K562 (cell line): ENCODE data around the gene GIGYF1. TPM values are rescaled to one million over a fixed set of nuclear protein-coding genes. Genes with fewer than 3 reads are reported as not detected.

ENCODE experiments used
- ATAC-seq: fragments of 200-7000 bp; cut with Tn5 transposase; 3 replicates; pipeline ENCODE4 v1.9.1; 2020; ENCODE audit warnings: moderate library complexity
- BruUV-seq: library from RNA; stranded (reverse); fragments of 400-500 nt; replicated peaks from 2 replicates; lab custom pipeline; 2021; lab: Mats Ljungman, UMichigan
- CTCF ChIA-PET: fragments of 300-600 bp; formaldehyde crosslinking; extraction: SDS; loops from one replicate; lab custom pipeline; 2021; ENCODE audit warnings: low intra/inter-chr PET ratio; lab: Yijun Ruan, JAX
- POLR2A ChIA-PET: fragments of 300-600, 350-650 bp; sonication (Branson Sonifier 250); formaldehyde crosslinking; extraction: SDS; loops from one replicate; lab custom pipeline; 2021; ENCODE audit warnings: antibody characterized with exemption, inconsistent platforms; lab: Yijun Ruan, JAX
- DNase-seq, 4 experiments: peaks; one replicate each; pipeline versions ENCODE4 v3.0.0 to v3.0.0-alpha.2; 2011 to 2018; ENCODE audit warnings: low spot score in 3 of 4, mixed read lengths in 3 of 4; ENCODE audit errors: extremely low read depth in 1 of 4
- FAIRE-seq: peaks from 2 replicates; lab custom pipeline; 2011; peaks lifted over from hg19 to GRCh38; lab: Jason Lieb, UNC
- H2AFZ ChIP-seq: 2 replicates; pipeline ENCODE4 v1.6.0; 2011; ENCODE audit warnings: low read depth, low read length, control low read depth, inconsistent platforms
- H3K27ac ChIP-seq: fragments of 200-600 bp; 3 replicates; pipeline ENCODE4 v1.8.0; 2011; ENCODE audit warnings: low read depth, mild to moderate bottlenecking, control low read depth, inconsistent platforms, low read length, moderate library complexity, mixed read lengths; ENCODE audit errors: extremely low read depth
- H3K27me3 ChIP-seq, 2 experiments: fragments of 300-600 bp in 1 of 2; 2 replicates in 1 of 2; 3 replicates in 1 of 2; pipeline versions ENCODE4 v1.6.0 to v1.8.0; 2011; ENCODE audit warnings: inconsistent platforms in 2 of 2, low read length in 2 of 2, mild to moderate bottlenecking in 1 of 2, mixed read lengths in 1 of 2, moderate library complexity in 1 of 2; ENCODE audit not compliant: control insufficient read depth in 2 of 2, insufficient read depth in 2 of 2
- H3K36me3 ChIP-seq: fragments of 300-600 bp; 3 replicates; pipeline ENCODE4 v1.8.0; 2011; ENCODE audit warnings: mild to moderate bottlenecking, low read length, inconsistent platforms; ENCODE audit not compliant: control insufficient read depth, insufficient read depth
- H3K4me1 ChIP-seq, 2 experiments: fragments of 200-600 bp in 1 of 2; replicated peaks in 1 of 2; 2 replicates in 1 of 2; 3 replicates in 1 of 2; pipeline versions ENCODE4 v1.5.1 to v1.8.0; 2011; ENCODE audit warnings: inconsistent platforms in 2 of 2, low read length in 2 of 2, mild to moderate bottlenecking in 1 of 2, mixed read lengths in 1 of 2, moderate library complexity in 1 of 2; ENCODE audit not compliant: control insufficient read depth in 2 of 2, insufficient read depth in 2 of 2
- H3K4me2 ChIP-seq: 2 replicates; pipeline ENCODE4 v1.6.1; 2011; ENCODE audit warnings: low read length, control low read depth, inconsistent platforms, mixed read lengths; ENCODE audit not compliant: insufficient read depth
- H3K4me3 ChIP-seq: fragments of 200-600 bp; sonication (generic), shearing (Covaris generic); 2 replicates; pipeline ENCODE4 v1.5.1; 2016; ENCODE audit warnings: control low read depth, inconsistent platforms
- H3K79me2 ChIP-seq: fragments of 200-600 bp; 3 replicates; pipeline ENCODE4 v1.8.0; 2011; ENCODE audit warnings: low read length, inconsistent platforms; ENCODE audit not compliant: control insufficient read depth, insufficient read depth
- H3K9ac ChIP-seq, 2 experiments: 2 replicates each; pipeline versions ENCODE4 v1.6.0 to v1.6.1; 2011; ENCODE audit warnings: low read depth in 2 of 2, low read length in 2 of 2, control low read depth in 1 of 2, inconsistent platforms in 1 of 2, mild to moderate bottlenecking in 1 of 2, mixed read lengths in 1 of 2; ENCODE audit not compliant: insufficient read depth in 1 of 2
- H3K9me1 ChIP-seq: one replicate; pipeline ENCODE4 v1.6.0; 2011; ENCODE audit warnings: inconsistent platforms, mild to moderate bottlenecking, low read length, moderate library complexity; ENCODE audit not compliant: control insufficient read depth, insufficient read depth
- H3K9me3 ChIP-seq: replicated peaks from 2 replicates; pipeline ENCODE4 v1.5.1; 2011; ENCODE audit warnings: low read depth, low read length, inconsistent platforms; ENCODE audit not compliant: control insufficient read depth, insufficient read depth
- H4K20me1 ChIP-seq: replicated peaks from 2 replicates; pipeline ENCODE4 v1.6.1; 2011; ENCODE audit warnings: low read length, inconsistent platforms, mixed read lengths; ENCODE audit not compliant: control insufficient read depth, insufficient read depth
- DMBX1 ChIP-seq: fragments of 250-450 bp; sonication (Bioruptor Pico); IDR thresholded peaks from 2 replicates; pipeline ENCODE4 v1.8.0; 2022; ENCODE audit warnings: inconsistent platforms, mild to moderate bottlenecking, moderate library complexity, borderline replicate concordance
- KLF13 ChIP-seq: fragments of 450-650 bp; IDR thresholded peaks from 2 replicates; pipeline ENCODE4 v1.6.1; 2016; ENCODE audit warnings: missing genetic modification characterization, low read depth, mild to moderate bottlenecking, missing compliant biosample characterization, moderate library complexity, borderline replicate concordance
- MYNN ChIP-seq, 2 experiments: sonication (generic); formaldehyde crosslinking in 1 of 2; IDR thresholded peaks; 2 replicates each; pipeline versions ENCODE4 v1.5.0 to v1.6.1; 2016 to 2020; ENCODE audit warnings: antibody characterized with exemption in 1 of 2, missing genetic modification reagents in 1 of 2
- POLR2AphosphoS5 ChIP-seq: IDR thresholded peaks from 2 replicates; pipeline ENCODE4 v1.6.1; 2011; ENCODE audit warnings: mild to moderate bottlenecking, low read depth, low read length, moderate library complexity; ENCODE audit not compliant: control insufficient read depth, insufficient read depth
- POLR2B ChIP-seq: fragments of 450-650 bp; IDR thresholded peaks from 2 replicates; pipeline ENCODE4 v1.6.1; 2018; ENCODE audit warnings: low read depth; ENCODE audit not compliant: partially characterized antibody
- RBM22 ChIP-seq: fragments of 200-400 bp; formaldehyde crosslinking; IDR thresholded peaks from 2 replicates; pipeline ENCODE4 v1.6.1; 2018; ENCODE audit warnings: low read length, low read depth; ENCODE audit not compliant: poor library complexity, severe bottlenecking
- RBM39 ChIP-seq: fragments of 200-400 bp; formaldehyde crosslinking; optimal IDR thresholded peaks from 2 replicates; pipeline ENCODE3; 2018; ENCODE audit warnings: low read depth, low read length
- SIRT6 ChIP-seq: IDR thresholded peaks from one replicate; pipeline ENCODE4 v1.6.1; 2012; ENCODE audit warnings: low read depth, mild to moderate bottlenecking, control low read depth, inconsistent platforms, low read length, moderate library complexity
- VEZF1 ChIP-seq: fragments of 200-800 bp; sonication (Bioruptor generic); IDR thresholded peaks from 2 replicates; pipeline ENCODE4 v1.6.1; 2017; ENCODE audit warnings: missing genetic modification characterization, missing compliant biosample characterization
- ZNF143 ChIP-seq: sonication (generic); formaldehyde crosslinking; IDR thresholded peaks from 2 replicates; pipeline ENCODE4 v1.9.0; 2022; ENCODE audit warnings: mild to moderate bottlenecking, missing genetic modification reagents
- ZNF384 ChIP-seq: IDR thresholded peaks from 2 replicates; pipeline ENCODE4 v1.6.1; 2012; ENCODE audit warnings: low read depth, low read length, improper control_type of control experiment
- ZNF518B ChIP-seq: fragments of 250-450 bp; sonication (Bioruptor Pico); IDR thresholded peaks from 2 replicates; pipeline ENCODE4 v1.5.0; 2021; ENCODE audit warnings: mild to moderate bottlenecking, moderate library complexity
- WGBS: fragments of 100-300 bp; shearing (Covaris generic); methylation state at CpG from one replicate; pipeline ENCODE4 v1.1.6; 2016; ENCODE audit warnings: low coverage, mixed read lengths; ENCODE audit not compliant: insufficient coverage; ENCODE audit errors: missing lambda C conversion rate; 5-methylcytosine and 5-hydroxymethylcytosine counted together
- in situ Hi-C: fragments of 300-500 bp; cut with MboI; formaldehyde crosslinking; loops from 4 replicates; pipeline ENCODE4 v1.15.0; 2018; ENCODE audit warnings: inconsistent platforms, mixed read lengths
- intact Hi-C: fragments of 100-400 bp; cut with micrococcal nuclease; formaldehyde crosslinking; loops from 2 replicates; pipeline ENCODE4 v1.14.2; 2022
- polyA plus RNA-seq, 8 experiments: library from polyadenylated mRNA; depleted of rRNA in 4 of 8; stranded (reverse) in 5 of 8; unstranded in 3 of 8; fragments of >200 nt; fragmentation: Nextera tagmentation in 2 of 8; fragmentation: Illumina TruSeq in 1 of 8; extraction: Ambion mirVana in 2 of 8; extraction: Trizol in 1 of 8; gene quantifications; 2 replicates each; pipeline versions ENCODE4 v1.2.1 to v1.2.3, GENCODE V29; 2011 to 2014; ENCODE audit warnings: inconsistent platforms in 1 of 8, missing spikeins in 1 of 8
- total RNA-seq, 7 experiments: library from RNA; depleted of rRNA in 6 of 7; stranded (reverse); fragments of >200 nt in 6 of 7; fragmentation: Illumina TruSeq in 2 of 7; extraction: Trizol in 2 of 7; gene quantifications; 2 replicates each; pipeline versions ENCODE4 v1.2.1 to v1.2.3, GENCODE V29; 2011 to 2021; ENCODE audit warnings: low replicate concordance in 1 of 7
- TF ChIP-seq, protein P1 (sequence below): sonication (generic); formaldehyde crosslinking; IDR thresholded peaks from 2 replicates; pipeline ENCODE4 v1.9.0; 2022; ENCODE audit warnings: mild to moderate bottlenecking, missing genetic modification reagents

GIGYF1 gene
- total and polyA plus RNA-seq, 9 of the 15 experiments (the other 6 are each of a cell fraction or from before 2014, with no cell fraction given) = 0.56 to 76.2 (median 16.8) TPM

- Histone ChIP-seq H3K4me2 (no peak overlapping the region), H3K4me1 (peaks cover 4 to 91% of the 10 kb centered on the region in 2 experiments), H3K36me3 (peaks cover 88% of the 10 kb centered on the region; the same call in 2 of the 3 replicates), H3K27me3 (no peaks in the 10 kb centered on the region), H3K4me3 (no peak overlapping the region), H4K20me1 (peaks cover 22% of the 10 kb centered on the region; the same call in 1 of the 2 replicates), H3K9me3 (no peaks in the 10 kb centered on the region), H3K9me1 (no peaks in the 10 kb centered on the region), H3K9ac (peak overlapping the region in 1 of 2 experiments; percentile 76; a peak in 1 of 4 replicates), H3K79me2 (peaks cover 32% of the 10 kb centered on the region), H2AFZ (no peak overlapping the region), H3K27ac (no peak overlapping the region)
- ATAC-seq (peak; percentile 13), FAIRE-seq (peak; percentile 72), DNase-seq (peak in 3 of 4 experiments; percentile 15 to 49 (median 34))
- ChIA-PET CTCF (no interaction called here), POLR2A (interaction anchor here (0.6 to 2.4 kb wide), 15 partner anchors 9 to 210 kb away, joined by 3 to 16 read pairs (median 4); partner anchors contain the start of genes MOSPD3 and UFSP1)
- intact Hi-C loops (no loop called here), in situ Hi-C loops (no loop called here)
- WGBS = 59% methylated on average over 10 of the region's 13 CpGs
- BruUV-seq = no TSS peak
- TF ChIP-seq DMBX1 (CRISPR knock-in tag) = no peak
- no peak for TF ChIP-seq ZNF518B (CRISPR knock-in tag)
- peak; percentile 18; the same call in 1 of the 2 replicates for TF ChIP-seq POLR2AphosphoS5
- TF ChIP-seq MYNN (IDR thresholded peaks at IDR 0.05) = peak; percentile 54; the same call in 1 of the 2 replicates
- no peak for TF ChIP-seq MYNN (CRISPR knock-in tag; IDR thresholded peaks at IDR 0.05)
- no peak for TF ChIP-seq ZNF143 (CRISPR knock-in tag)
- TF ChIP-seq VEZF1 (CRISPR knock-in tag) = peak; percentile 22
- no peak for TF ChIP-seq KLF13 (tag)
- TF ChIP-seq POLR2B = peak; percentile 48
- TF ChIP-seq ZNF384 = 0 out of 2 replicates have a peak, but pooled peaks have one; percentile 16
- TF ChIP-seq, protein P1, sequence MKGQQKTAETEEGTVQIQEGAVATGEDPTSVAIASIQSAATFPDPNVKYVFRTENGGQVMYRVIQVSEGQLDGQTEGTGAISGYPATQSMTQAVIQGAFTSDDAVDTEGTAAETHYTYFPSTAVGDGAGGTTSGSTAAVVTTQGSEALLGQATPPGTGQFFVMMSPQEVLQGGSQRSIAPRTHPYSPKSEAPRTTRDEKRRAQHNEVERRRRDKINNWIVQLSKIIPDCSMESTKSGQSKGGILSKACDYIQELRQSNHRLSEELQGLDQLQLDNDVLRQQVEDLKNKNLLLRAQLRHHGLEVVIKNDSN = no peak
- TF ChIP-seq SIRT6 = no peak
- no peak for TF ChIP-seq RBM39
- peak; percentile 4 for TF ChIP-seq RBM22
Measured at GRCh38 chr7:100679927-100680575, 14.0 kb downstream of the GIGYF1 start.
